Caco-2 (cell line): ENCODE measurements around the gene STAG2. TPM values are rescaled to one million over a fixed set of nuclear protein-coding genes. Genes with fewer than 3 reads are reported as not detected.
"Not testable (repeated sequence)": the region's sequence is repeated elsewhere in the genome, so short reads cannot be mapped to it uniquely, and the experiment has no call there.

Experiments used
- BruUV-seq: library from RNA; stranded (reverse); fragments of 400-500 nt; replicated peaks from 2 replicates; lab custom pipeline; 2021; lab: Mats Ljungman, UMichigan
- CTCF ChIA-PET: fragments of 300-600 bp; sonication (Branson Sonifier 250); formaldehyde crosslinking; loops from one replicate; lab custom pipeline; 2022; ENCODE audit warnings: antibody characterized with exemption; lab: Charles Lee
- POLR2A ChIA-PET: fragments of 300-600 bp; sonication (Branson Sonifier 250); formaldehyde crosslinking; loops from one replicate; lab custom pipeline; 2022; ENCODE audit warnings: antibody characterized with exemption; lab: Charles Lee
- DNase-seq, 2 experiments: peaks; one replicate each; pipeline versions ENCODE4 v3.0.0 to v3.0.0-alpha.2; 2020 to 2022
- H3K27me3 ChIP-seq: replicated peaks from 2 replicates; pipeline ENCODE4 v1.6.0; 2011; ENCODE audit warnings: low read length; ENCODE audit not compliant: control insufficient read depth, insufficient read depth
- H3K36me3 ChIP-seq: 2 replicates; pipeline ENCODE4 v1.5.1; 2011; ENCODE audit warnings: low read length; ENCODE audit not compliant: control insufficient read depth, insufficient read depth
- H3K4me1 ChIP-seq: fragments of 250-450 bp; sonication (Bioruptor Pico); 2 replicates; pipeline ENCODE4 v1.5.1; 2020; ENCODE audit warnings: mild to moderate bottlenecking
- H3K4me3 ChIP-seq: 2 replicates; pipeline ENCODE4 v1.5.1; 2011; ENCODE audit warnings: low read depth, mild to moderate bottlenecking, control low read depth, low read length
- H3K9me3 ChIP-seq: fragments of 250-450 bp; sonication (Bioruptor Pico); 2 replicates; pipeline ENCODE4 v1.5.1; 2020; ENCODE audit warnings: mild to moderate bottlenecking, moderate library complexity
- H3K27ac Mint-ChIP-seq: one replicate; pipeline ENCODE4 v1.8.0; 2022; ENCODE audit warnings: mixed read lengths; ENCODE audit not compliant: unreplicated experiment
- H3K27me3 Mint-ChIP-seq: one replicate; pipeline ENCODE4 v1.8.0; 2022; ENCODE audit warnings: mixed read lengths; ENCODE audit not compliant: insufficient read depth, unreplicated experiment
- H3K36me3 Mint-ChIP-seq: one replicate; pipeline ENCODE4 v1.8.0; 2022; ENCODE audit warnings: mild to moderate bottlenecking, mixed read lengths; ENCODE audit not compliant: insufficient read depth, unreplicated experiment
- H3K4me1 Mint-ChIP-seq: one replicate; pipeline ENCODE4 v1.8.0; 2022; ENCODE audit warnings: low read depth, mixed read lengths; ENCODE audit not compliant: unreplicated experiment
- H3K4me3 Mint-ChIP-seq: one replicate; pipeline ENCODE4 v1.8.0; 2022; ENCODE audit warnings: mild to moderate bottlenecking, moderate library complexity, mixed read lengths; ENCODE audit not compliant: unreplicated experiment
- H3K9me3 Mint-ChIP-seq: one replicate; pipeline ENCODE4 v1.8.0; 2022; ENCODE audit warnings: mixed read lengths; ENCODE audit not compliant: unreplicated experiment
- CTCF ChIP-seq, 2 experiments: fragments of 200-600 bp in 1 of 2; IDR thresholded peaks; 1 replicate in 1 of 2; 2 replicates in 1 of 2; pipeline versions ENCODE4 v1.5.1 to v1.8.0; 2011 to 2022; ENCODE audit warnings: antibody characterized with exemption in 1 of 2, control low read depth in 1 of 2, inconsistent platforms in 1 of 2, low read depth in 1 of 2, low read length in 1 of 2, mild to moderate bottlenecking in 1 of 2, moderate library complexity in 1 of 2; ENCODE audit not compliant: insufficient read depth in 1 of 2, severe bottlenecking in 1 of 2, unreplicated experiment in 1 of 2
- intact Hi-C: fragments of 100-400 bp; cut with micrococcal nuclease; formaldehyde crosslinking; loops from one replicate; pipeline ENCODE4 v1.10.0; 2022; ENCODE audit not compliant: unreplicated experiment
- total RNA-seq: library from RNA; stranded (reverse); gene quantifications from 2 replicates; pipeline ENCODE4 v1.2.3, GENCODE V29; 2022

Gene STAG2
- total RNA-seq, 1 experiment from 2014 or later, result 65.1 TPM

- H3K9me3 Mint-ChIP-seq, result no peaks in the 10 kb centered on the region
- CTCF ChIA-PET, result no interaction called here
Measured at GRCh38 chrX:123927845-123928244, 33.7 kb upstream of the STAG2 start.

GRCh38 chrX:123932055-123932454 lies 29.5 kb upstream of the STAG2 start:
- H3K4me1 ChIP-seq, H3K9me3 ChIP-seq, BruUV-seq, H3K27me3 Mint-ChIP-seq, H3K36me3 Mint-ChIP-seq, POLR2A ChIA-PET, H3K9me3 Mint-ChIP-seq, H3K27ac Mint-ChIP-seq, H3K4me3 Mint-ChIP-seq, H3K4me1 Mint-ChIP-seq, H3K27me3 ChIP-seq, DNase-seq, H3K36me3 ChIP-seq, intact Hi-C loops, H3K4me3 ChIP-seq, CTCF ChIA-PET: not testable (repeated sequence)

More at GRCh38 chrX:123927845-123928244, 33.7 kb upstream of the STAG2 start:
- Histone ChIP-seq H3K27me3 (no peaks in the 10 kb centered on the region), H3K36me3 (no peaks in the 10 kb centered on the region), H3K4me1 (no peaks in the 10 kb centered on the region), H3K4me3 (no peak overlapping the region), H3K9me3 (no peaks in the 10 kb centered on the region)
- intact Hi-C loops, result no loop called here
- Mint-ChIP-seq H3K4me1 (no peaks in the 10 kb centered on the region), H3K27ac (no peak overlapping the region), H3K27me3 (no peaks in the 10 kb centered on the region), H3K4me3 (no peak overlapping the region), H3K36me3 (no peaks in the 10 kb centered on the region)
- no peak for DNase-seq
- no TSS peak for BruUV-seq
- POLR2A ChIA-PET, result no interaction called here
- no peak for TF ChIP-seq CTCF (IDR thresholded peaks at IDR 0.05; ENCODE audit: insufficient read depth in 1 of 2, low read depth in 1 of 2, low read length in 1 of 2, severe bottlenecking in 1 of 2, unreplicated experiment in 1 of 2)

GRCh38 chrX:123943074-123943473 lies 18.4 kb upstream of the STAG2 start:
- no peak for TF ChIP-seq CTCF (IDR thresholded peaks at IDR 0.05; ENCODE audit: insufficient read depth in 1 of 2, low read depth in 1 of 2, low read length in 1 of 2, severe bottlenecking in 1 of 2, unreplicated experiment in 1 of 2)
- no peaks in the 10 kb centered on the region for H3K36me3 ChIP-seq
- no peaks in the 10 kb centered on the region for H3K27me3 ChIP-seq
- Mint-ChIP-seq H3K4me1 (no peaks in the 10 kb centered on the region), H3K4me3 (no peak overlapping the region), H3K27me3 (no peaks in the 10 kb centered on the region), H3K9me3 (no peaks in the 10 kb centered on the region), H3K27ac (no peak overlapping the region), H3K36me3 (no peaks in the 10 kb centered on the region)
- POLR2A ChIA-PET, result no interaction called here
- intact Hi-C loops, result no loop called here
- DNase-seq, result no peak
- BruUV-seq, result no TSS peak
- no peak overlapping the region for H3K4me3 ChIP-seq
- CTCF ChIA-PET, result no interaction called here
- H3K9me3 ChIP-seq, result no peaks in the 10 kb centered on the region
- no peaks in the 10 kb centered on the region for H3K4me1 ChIP-seq

- no peak overlapping the region for H3K4me3 ChIP-seq
- H3K36me3 Mint-ChIP-seq, result no peaks in the 10 kb centered on the region
- H3K9me3 ChIP-seq, result no peaks in the 10 kb centered on the region
- ChIA-PET POLR2A (no interaction called here), CTCF (no interaction called here)
- no peak for DNase-seq
- no peak overlapping the region for H3K4me3 Mint-ChIP-seq
- H3K27me3 Mint-ChIP-seq, result no peaks in the 10 kb centered on the region
- no peaks in the 10 kb centered on the region for H3K9me3 Mint-ChIP-seq
- H3K36me3 ChIP-seq, result no peaks in the 10 kb centered on the region
- H3K4me1 Mint-ChIP-seq, result no peaks in the 10 kb centered on the region
- TF ChIP-seq CTCF (IDR thresholded peaks at IDR 0.05; ENCODE audit: insufficient read depth in 1 of 2, low read depth in 1 of 2, low read length in 1 of 2, severe bottlenecking in 1 of 2, unreplicated experiment in 1 of 2), result no peak
- no TSS peak for BruUV-seq
- intact Hi-C loops, result no loop called here
- H3K27me3 ChIP-seq, result no peaks in the 10 kb centered on the region
- H3K4me1 ChIP-seq, result no peaks in the 10 kb centered on the region
- H3K27ac Mint-ChIP-seq, result no peak overlapping the region
Measured at GRCh38 chrX:123943488-123943887, 18.0 kb upstream of the STAG2 start.
